Keratinocyte (primary cell): ENCODE results near the gene FHDC1. TPM values are rescaled to one million over a fixed set of nuclear protein-coding genes. Genes with fewer than 3 reads are reported as not detected.

ENCODE experiments used
- DNase-seq: peaks from one replicate; pipeline ENCODE4 v3.0.0-alpha.2; 2011; ENCODE audit warnings: low read depth, missing footprints, low spot score
- FAIRE-seq: peaks from 2 replicates; lab custom pipeline; 2011; peaks lifted over from hg19 to GRCh38; lab: Jason Lieb, UNC
- H2AFZ ChIP-seq: 2 replicates; pipeline ENCODE4 v1.6.0; 2012; ENCODE audit warnings: low read length, control low read depth, inconsistent platforms; ENCODE audit not compliant: control insufficient read depth
- H3K27ac ChIP-seq: 2 replicates; pipeline ENCODE4 v1.5.1; 2011; ENCODE audit warnings: low read length; ENCODE audit not compliant: control insufficient read depth, insufficient read depth
- H3K27me3 ChIP-seq: 3 replicates; pipeline ENCODE4 v1.6.0; 2011; ENCODE audit warnings: low read length; ENCODE audit not compliant: control insufficient read depth, insufficient read depth; ENCODE audit errors: extremely low read depth
- H3K36me3 ChIP-seq, 2 experiments: 2 replicates in 1 of 2; 3 replicates in 1 of 2; pipeline ENCODE4 v1.5.1; 2011; ENCODE audit warnings: low read length in 2 of 2, mild to moderate bottlenecking in 1 of 2; ENCODE audit not compliant: control insufficient read depth in 2 of 2, insufficient read depth in 2 of 2; ENCODE audit errors: extremely low read depth in 1 of 2
- H3K4me1 ChIP-seq: 3 replicates; pipeline ENCODE4 v1.5.1; 2011; ENCODE audit warnings: low read length; ENCODE audit not compliant: control insufficient read depth, insufficient read depth; ENCODE audit errors: extremely low read depth
- H3K4me2 ChIP-seq: 3 replicates; pipeline ENCODE4 v1.6.0; 2011; ENCODE audit warnings: low read depth, low read length; ENCODE audit not compliant: control insufficient read depth, insufficient read depth; ENCODE audit errors: extremely low read depth
- H3K4me3 ChIP-seq, 3 experiments: fragments of 200-600 bp in 1 of 3; sonication (generic) in 1 of 3; 2 replicates in 2 of 3; 3 replicates in 1 of 3; pipeline ENCODE4 v1.5.1; 2011 to 2016; ENCODE audit warnings: low read length in 3 of 3, mild to moderate bottlenecking in 3 of 3, control low read depth in 2 of 3, inconsistent platforms in 1 of 3, low read depth in 1 of 3, mixed read lengths in 1 of 3, mixed run types in 1 of 3, moderate library complexity in 1 of 3; ENCODE audit not compliant: control insufficient read depth in 2 of 3, insufficient read depth in 2 of 3; ENCODE audit errors: extremely low read depth in 1 of 3
- H3K79me2 ChIP-seq: 2 replicates; pipeline ENCODE4 v1.6.0; 2012; ENCODE audit warnings: low read length; ENCODE audit not compliant: control insufficient read depth, insufficient read depth
- H3K9ac ChIP-seq: 3 replicates; pipeline ENCODE4 v1.6.0; 2011; ENCODE audit warnings: low read length; ENCODE audit not compliant: control insufficient read depth, insufficient read depth; ENCODE audit errors: extremely low read depth
- H3K9me1 ChIP-seq: 3 replicates; pipeline ENCODE4 v1.6.0; 2011; ENCODE audit warnings: low read length; ENCODE audit not compliant: control insufficient read depth, insufficient read depth; ENCODE audit errors: extremely low read depth
- H3K9me3 ChIP-seq: 2 replicates; pipeline ENCODE4 v1.5.1; 2012; ENCODE audit warnings: low read depth, low read length; ENCODE audit not compliant: control insufficient read depth
- H4K20me1 ChIP-seq: 3 replicates; pipeline ENCODE4 v1.6.0; 2011; ENCODE audit warnings: low read length; ENCODE audit not compliant: control insufficient read depth, insufficient read depth; ENCODE audit errors: extremely low read depth
- EZH2 ChIP-seq: IDR thresholded peaks from one replicate; pipeline ENCODE4 v1.6.1; 2012; ENCODE audit warnings: inconsistent platforms, mild to moderate bottlenecking, low read length, moderate library complexity
- dilution Hi-C: fragments of 300-500 bp; cut with MboI; formaldehyde crosslinking; loops from one replicate; pipeline ENCODE4 v1.7.0; 2020; ENCODE audit warnings: low sequenced_read_pairs; ENCODE audit not compliant: extremely low pct_ligation_motif_present
- polyA plus RNA-seq, 5 experiments: library from polyadenylated mRNA; depleted of rRNA in 3 of 5; stranded (reverse) in 3 of 5; stranded (forward) in 1 of 5; unstranded in 1 of 5; fragments of >200 nt; gene quantifications; 1 replicate in 1 of 5; 2 replicates in 3 of 5; 3 replicates in 1 of 5; pipeline versions ENCODE4 v1.2.1 to v1.2.3, GENCODE V29; 2011 to 2012; ENCODE audit warnings: missing spikeins in 2 of 5, low read depth in 1 of 5, low replicate concordance in 1 of 5
- TF ChIP-seq, protein P1 (sequence below), 3 experiments: IDR thresholded peaks in 1 of 3; conservative IDR thresholded peaks in 1 of 3; optimal IDR thresholded peaks in 1 of 3; 2 replicates in 2 of 3; 3 replicates in 1 of 3; pipeline versions ENCODE3 to v1.5.1; 2011; ENCODE audit warnings: low read length in 3 of 3, mild to moderate bottlenecking in 3 of 3, moderate library complexity in 2 of 3, control low read depth in 1 of 3, inconsistent platforms in 1 of 3; ENCODE audit not compliant: insufficient read depth in 2 of 3; ENCODE audit errors: extremely low read depth in 1 of 3

FHDC1 gene
- polyA plus RNA-seq, 1 donor (not counting 4 experiments of a cell fraction or from before 2014, with no cell fraction given) = 1.6 TPM

DNA sequence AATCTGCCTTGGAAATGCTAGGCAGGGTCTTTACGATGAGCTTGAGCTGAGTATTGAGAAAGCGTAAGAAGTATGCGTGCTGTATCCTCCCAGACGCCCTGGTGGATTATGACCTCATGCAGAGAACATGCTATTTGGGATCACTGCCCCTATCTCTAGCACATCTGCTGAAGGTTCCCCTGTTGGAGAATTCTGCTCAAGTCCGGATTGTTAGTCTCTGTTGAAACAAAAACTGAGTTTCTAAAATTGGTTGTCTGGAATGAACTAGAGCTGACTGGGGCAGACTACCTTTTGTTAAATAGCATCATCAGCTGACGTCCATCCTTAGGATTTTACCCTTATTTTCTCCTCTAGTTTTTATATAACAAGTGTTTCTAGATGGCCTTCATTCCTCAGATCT is 7.5 kb downstream of the FHDC1 start:
- H3K79me2 ChIP-seq = no peaks in the 10 kb centered on the region
- H3K27me3 ChIP-seq = peaks cover under 1% of the 10 kb centered on the region
- H3K36me3 ChIP-seq = peaks cover 2 to 8% of the 10 kb centered on the region in 2 experiments
- H4K20me1 ChIP-seq = no peaks in the 10 kb centered on the region
- FAIRE-seq (no peak), DNase-seq (no peak)
- no peaks in the 10 kb centered on the region for H3K4me1 ChIP-seq
- H3K27ac ChIP-seq = no peak overlapping the region
- no peaks in the 10 kb centered on the region for H3K9me1 ChIP-seq
- TF ChIP-seq, protein P1, sequence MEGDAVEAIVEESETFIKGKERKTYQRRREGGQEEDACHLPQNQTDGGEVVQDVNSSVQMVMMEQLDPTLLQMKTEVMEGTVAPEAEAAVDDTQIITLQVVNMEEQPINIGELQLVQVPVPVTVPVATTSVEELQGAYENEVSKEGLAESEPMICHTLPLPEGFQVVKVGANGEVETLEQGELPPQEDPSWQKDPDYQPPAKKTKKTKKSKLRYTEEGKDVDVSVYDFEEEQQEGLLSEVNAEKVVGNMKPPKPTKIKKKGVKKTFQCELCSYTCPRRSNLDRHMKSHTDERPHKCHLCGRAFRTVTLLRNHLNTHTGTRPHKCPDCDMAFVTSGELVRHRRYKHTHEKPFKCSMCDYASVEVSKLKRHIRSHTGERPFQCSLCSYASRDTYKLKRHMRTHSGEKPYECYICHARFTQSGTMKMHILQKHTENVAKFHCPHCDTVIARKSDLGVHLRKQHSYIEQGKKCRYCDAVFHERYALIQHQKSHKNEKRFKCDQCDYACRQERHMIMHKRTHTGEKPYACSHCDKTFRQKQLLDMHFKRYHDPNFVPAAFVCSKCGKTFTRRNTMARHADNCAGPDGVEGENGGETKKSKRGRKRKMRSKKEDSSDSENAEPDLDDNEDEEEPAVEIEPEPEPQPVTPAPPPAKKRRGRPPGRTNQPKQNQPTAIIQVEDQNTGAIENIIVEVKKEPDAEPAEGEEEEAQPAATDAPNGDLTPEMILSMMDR (optimal IDR thresholded peaks at IDR 0.05 in 1 of 3, IDR thresholded peaks at IDR 0.05 in 1 of 3, conservative IDR thresholded peaks at IDR 0.05 in 1 of 3; ENCODE audit: extremely low read depth in 1 of 3, insufficient read depth in 2 of 3, low read length in 3 of 3) = no peak
- TF ChIP-seq EZH2 = no peak
- no peak overlapping the region for H2AFZ ChIP-seq
- no peak overlapping the region for H3K4me3 ChIP-seq
- H3K9ac ChIP-seq = no peak overlapping the region
- no peak overlapping the region for H3K4me2 ChIP-seq
- H3K9me3 ChIP-seq = no peaks in the 10 kb centered on the region
- dilution Hi-C loops = no loop called here

DNA sequence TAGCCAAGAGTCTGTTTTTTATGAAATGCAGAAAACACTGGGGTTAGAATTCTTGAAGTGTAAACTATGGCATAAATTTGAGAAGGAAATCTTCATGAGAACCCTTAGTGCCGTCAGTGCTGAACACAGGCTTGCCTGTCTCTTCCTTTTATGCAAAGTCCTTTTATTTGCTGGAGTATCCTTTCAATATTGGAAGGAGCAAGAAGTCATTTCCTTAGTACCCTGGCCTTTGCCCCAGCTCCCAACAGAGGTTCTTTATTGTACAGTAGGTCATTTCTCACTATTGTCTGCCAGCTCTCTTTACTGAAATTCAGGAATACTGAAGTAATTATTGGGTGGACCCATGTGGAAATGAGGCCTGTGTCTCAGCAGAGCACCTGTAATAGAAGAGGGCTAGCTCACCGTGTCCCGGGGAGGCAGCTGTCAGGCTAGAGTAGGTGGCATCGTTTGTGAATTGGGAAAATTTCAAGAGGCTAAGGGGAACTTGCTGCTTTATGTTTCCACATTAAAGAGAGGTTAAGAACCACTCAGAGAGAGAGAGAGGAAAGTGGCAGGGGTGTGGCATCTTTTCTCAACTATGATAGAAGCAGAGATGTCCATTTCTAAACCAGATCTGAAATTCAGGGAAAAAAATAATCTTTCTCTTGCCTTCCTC is 8.7 kb downstream of the FHDC1 start:
- dilution Hi-C loops = no loop called here
- no peaks in the 10 kb centered on the region for H3K79me2 ChIP-seq
- no peaks in the 10 kb centered on the region for H3K9me3 ChIP-seq
- peaks cover 4 to 8% of the 10 kb centered on the region in 2 experiments for H3K36me3 ChIP-seq
- H4K20me1 ChIP-seq = no peaks in the 10 kb centered on the region
- no peak overlapping the region for H2AFZ ChIP-seq
- H3K27me3 ChIP-seq = no peaks in the 10 kb centered on the region
- H3K4me3 ChIP-seq = no peak overlapping the region
- H3K4me1 ChIP-seq = no peaks in the 10 kb centered on the region
- no peak overlapping the region for H3K27ac ChIP-seq
- TF ChIP-seq, protein P1 (optimal IDR thresholded peaks at IDR 0.05 in 1 of 3, IDR thresholded peaks at IDR 0.05 in 1 of 3, conservative IDR thresholded peaks at IDR 0.05 in 1 of 3; ENCODE audit: extremely low read depth in 1 of 3, insufficient read depth in 2 of 3, low read length in 3 of 3) = no peak
- no peak for TF ChIP-seq EZH2
- FAIRE-seq = no peak
- DNase-seq = no peak
- H3K4me2 ChIP-seq = no peak overlapping the region
- no peaks in the 10 kb centered on the region for H3K9me1 ChIP-seq
- no peak overlapping the region for H3K9ac ChIP-seq
